Liver (tissue), 9 donors: ENCODE results near the gene ARVCF. TPM values are rescaled to one million over a fixed set of nuclear protein-coding genes. Genes with fewer than 3 reads are reported as not detected.

Source experiments
- DNase-seq: peaks from one replicate; pipeline ENCODE4 v3.0.0-alpha.2; 2017; ENCODE audit warnings: low spot score
- H3K27ac ChIP-seq, 2 donors: one replicate each; pipeline ENCODE4 v1.7.0; 2013; ENCODE audit warnings: inconsistent platforms in 2 of 2, low read length in 2 of 2, control low read depth in 1 of 2, low read depth in 1 of 2, mild to moderate bottlenecking in 1 of 2
- H3K27me3 ChIP-seq, 4 donors: one replicate each; pipeline versions ENCODE4 v1.6.1 to v1.7.0; 2013; ENCODE audit warnings: low read length in 3 of 4, inconsistent platforms in 1 of 4, mild to moderate bottlenecking in 1 of 4, moderate library complexity in 1 of 4; ENCODE audit not compliant: control insufficient read depth in 4 of 4, insufficient read depth in 4 of 4
- H3K36me3 ChIP-seq, 4 donors: one replicate each; pipeline versions ENCODE4 v1.6.1 to v1.7.0; 2013; ENCODE audit warnings: low read length in 3 of 4, mild to moderate bottlenecking in 3 of 4, low read depth in 1 of 4, moderate library complexity in 1 of 4; ENCODE audit not compliant: control insufficient read depth in 4 of 4, insufficient read depth in 3 of 4
- H3K4me1 ChIP-seq, 4 donors: one replicate each; pipeline versions ENCODE4 v1.6.1 to v1.7.0; 2013; ENCODE audit warnings: low read length in 3 of 4, mild to moderate bottlenecking in 3 of 4, moderate library complexity in 1 of 4; ENCODE audit not compliant: control insufficient read depth in 4 of 4, insufficient read depth in 4 of 4
- H3K4me3 ChIP-seq, 3 donors: one replicate each; pipeline versions ENCODE4 v1.6.1 to v1.7.0; 2013; ENCODE audit warnings: low read length in 3 of 3, control low read depth in 1 of 3, low read depth in 1 of 3, mild to moderate bottlenecking in 1 of 3
- H3K9ac ChIP-seq, 2 donors: one replicate each; pipeline ENCODE4 v1.7.0; 2013; ENCODE audit warnings: low read length in 2 of 2, mild to moderate bottlenecking in 2 of 2, moderate library complexity in 2 of 2, control low read depth in 1 of 2, low read depth in 1 of 2
- H3K9me3 ChIP-seq, 4 donors: one replicate each; pipeline versions ENCODE4 v1.6.1 to v1.7.0; 2013; ENCODE audit warnings: low read length in 3 of 4; ENCODE audit not compliant: control insufficient read depth in 4 of 4
- EGR1 ChIP-seq, 2 donors: IDR thresholded peaks; 2 replicates each; pipeline ENCODE4 v1.6.1; 2016 to 2018; ENCODE audit warnings: antibody characterized with exemption in 2 of 2, low read depth in 2 of 2
- FOXA1 ChIP-seq: IDR thresholded peaks from 2 replicates; pipeline ENCODE4 v1.6.1; 2016; ENCODE audit warnings: antibody characterized with exemption
- HNF4A ChIP-seq, 2 donors: conservative IDR thresholded peaks; 2 replicates each; pipeline ENCODE4 v1.6.1; 2016; ENCODE audit warnings: antibody characterized with exemption in 2 of 2, mild to moderate bottlenecking in 2 of 2
- HNF4G ChIP-seq: IDR thresholded peaks from 2 replicates; pipeline ENCODE4 v1.6.1; 2016; ENCODE audit warnings: antibody characterized with exemption
- MAX ChIP-seq: IDR thresholded peaks from 2 replicates; pipeline ENCODE4 v1.6.1; 2016; ENCODE audit warnings: antibody characterized with exemption
- RAD21 ChIP-seq, 2 donors: IDR thresholded peaks; 2 replicates each; pipeline ENCODE4 v1.6.1; 2016; ENCODE audit warnings: antibody characterized with exemption in 2 of 2, mild to moderate bottlenecking in 2 of 2
- REST ChIP-seq: IDR thresholded peaks from 2 replicates; pipeline ENCODE4 v1.6.1; 2016; ENCODE audit warnings: antibody characterized with exemption, mild to moderate bottlenecking
- RXRA ChIP-seq, 2 donors: IDR thresholded peaks; 2 replicates each; pipeline ENCODE4 v1.6.1; 2017 to 2018; ENCODE audit warnings: antibody characterized with exemption in 2 of 2, mild to moderate bottlenecking in 1 of 2
- SP1 ChIP-seq: IDR thresholded peaks from 2 replicates; pipeline ENCODE4 v1.6.1; 2018; ENCODE audit warnings: antibody characterized with exemption, mild to moderate bottlenecking
- TAF1 ChIP-seq: conservative IDR thresholded peaks from 2 replicates; pipeline ENCODE4 v1.6.1; 2016; ENCODE audit warnings: antibody characterized with exemption, mild to moderate bottlenecking
- YY1 ChIP-seq: IDR thresholded peaks from 2 replicates; pipeline ENCODE4 v1.6.1; 2016; ENCODE audit warnings: antibody characterized with exemption, mild to moderate bottlenecking
- ZBTB33 ChIP-seq: IDR thresholded peaks from 2 replicates; pipeline ENCODE4 v1.6.1; 2016; ENCODE audit warnings: antibody characterized with exemption
- WGBS: extraction: QIAGEN DNeasy Blood & Tissue Kit; methylation state at CpG from one replicate; pipeline ENCODE4 v1.1.7; 2013; 5-methylcytosine and 5-hydroxymethylcytosine counted together
- polyA plus RNA-seq, 2 donors: library from polyadenylated mRNA; stranded (reverse) in 1 of 2; unstranded in 1 of 2; fragments of 200-250 nt in 1 of 2; fragments of >200 nt in 1 of 2; fragmentation: Nextera tagmentation in 1 of 2; extraction: Ambion mirVana in 1 of 2; gene quantifications; one replicate each; pipeline versions ENCODE4 v1.2.1 to v1.2.3, GENCODE V29; 2013 to 2015
- total RNA-seq, 2 donors: library from RNA; depleted of rRNA; stranded (reverse); fragments of >200 nt; gene quantifications; one replicate each; pipeline ENCODE4 v1.2.3, GENCODE V29; 2014
- donor health status: healthy.
- donor health status: healthy.
- donor health status: healthy.
- donor health status: healthy.
- donor health status: healthy.

Gene ARVCF
- total and polyA plus RNA-seq, 4 donors: 3.8 to 48.8 (median 26.1) TPM

DNA sequence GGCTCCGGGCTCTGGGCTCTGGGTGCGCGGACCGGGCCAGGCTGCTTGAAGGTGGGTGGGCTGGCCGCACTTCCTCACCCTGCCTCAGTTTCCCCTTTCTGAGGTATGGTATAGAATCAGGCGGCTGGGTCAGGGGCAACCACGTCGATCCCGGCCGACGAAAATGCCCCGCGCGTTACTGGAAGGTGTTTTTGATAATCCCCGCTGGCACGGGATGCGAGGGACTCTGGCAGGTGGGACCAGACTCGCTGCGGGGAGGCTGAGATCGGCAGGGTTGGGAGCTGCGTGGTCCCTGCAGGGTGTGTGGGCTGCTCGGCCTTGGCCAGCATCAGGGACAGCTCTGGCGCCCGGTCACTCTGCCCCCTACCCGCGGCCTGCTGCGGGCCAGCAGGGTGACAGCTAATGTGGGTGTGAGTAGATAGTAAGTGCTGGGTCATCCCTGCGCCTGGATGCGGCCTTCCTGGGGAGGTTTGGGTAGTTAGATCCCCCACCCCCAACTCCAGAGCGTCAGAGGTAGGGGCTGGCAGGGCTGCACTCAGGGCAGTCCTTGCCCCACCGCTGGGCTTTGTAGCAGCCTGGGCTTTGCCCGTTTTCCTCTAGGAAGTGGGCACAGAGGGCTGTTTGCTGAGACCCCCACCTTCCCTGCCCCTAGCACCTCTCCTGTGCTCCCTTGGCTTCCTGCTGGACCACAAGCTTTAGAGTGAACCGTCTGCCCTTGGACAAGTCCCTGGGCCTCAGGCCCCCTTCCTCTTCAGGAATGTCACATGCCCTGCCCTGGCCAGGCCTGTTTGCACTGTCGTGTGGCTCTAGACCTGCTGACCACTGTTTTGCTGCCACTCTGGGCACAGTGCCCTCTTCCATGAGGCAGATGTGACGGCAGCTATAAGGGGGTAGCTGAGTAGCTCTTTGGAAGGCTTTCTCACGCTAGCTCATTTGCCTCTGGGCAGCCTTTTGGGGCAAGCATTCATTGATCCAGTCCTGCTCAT lies 4.9 kb upstream of the ARVCF start:
- Histone ChIP-seq H3K27me3 (no peaks in the 10 kb centered on the region), H3K36me3 (no peaks in the 10 kb centered on the region), H3K4me3 (peak overlapping the region; percentile 81 to 95 (median 85)), H3K4me1 (peaks cover 8 to 41% (median 32%) of the 10 kb centered on the region in 4 donors), H3K9ac (peak overlapping the region; percentile 87 to 90), H3K9me3 (no peaks in the 10 kb centered on the region), H3K27ac (peak overlapping the region; percentile 86 to 88)
- no peak for TF ChIP-seq MAX
- TF ChIP-seq TAF1: no peak
- peak in 1 of 2 donors; percentile 59 for TF ChIP-seq HNF4A (conservative IDR thresholded peaks at IDR 0.05)
- no peak for TF ChIP-seq HNF4G
- TF ChIP-seq SP1: peak; percentile 37
- TF ChIP-seq FOXA1: no peak
- peak; percentile 47 for TF ChIP-seq YY1
- no peak for TF ChIP-seq ZBTB33
- TF ChIP-seq RXRA (IDR thresholded peaks at IDR 0.05): peak in 1 of 2 donors; percentile 62
- peak; percentile 77 for TF ChIP-seq REST
- TF ChIP-seq RAD21 (IDR thresholded peaks at IDR 0.05): peak in 1 of 2 donors; percentile 39
- WGBS: 2% methylated on average over 36 of the region's 36 CpGs
- DNase-seq: peak; percentile 64

DNA sequence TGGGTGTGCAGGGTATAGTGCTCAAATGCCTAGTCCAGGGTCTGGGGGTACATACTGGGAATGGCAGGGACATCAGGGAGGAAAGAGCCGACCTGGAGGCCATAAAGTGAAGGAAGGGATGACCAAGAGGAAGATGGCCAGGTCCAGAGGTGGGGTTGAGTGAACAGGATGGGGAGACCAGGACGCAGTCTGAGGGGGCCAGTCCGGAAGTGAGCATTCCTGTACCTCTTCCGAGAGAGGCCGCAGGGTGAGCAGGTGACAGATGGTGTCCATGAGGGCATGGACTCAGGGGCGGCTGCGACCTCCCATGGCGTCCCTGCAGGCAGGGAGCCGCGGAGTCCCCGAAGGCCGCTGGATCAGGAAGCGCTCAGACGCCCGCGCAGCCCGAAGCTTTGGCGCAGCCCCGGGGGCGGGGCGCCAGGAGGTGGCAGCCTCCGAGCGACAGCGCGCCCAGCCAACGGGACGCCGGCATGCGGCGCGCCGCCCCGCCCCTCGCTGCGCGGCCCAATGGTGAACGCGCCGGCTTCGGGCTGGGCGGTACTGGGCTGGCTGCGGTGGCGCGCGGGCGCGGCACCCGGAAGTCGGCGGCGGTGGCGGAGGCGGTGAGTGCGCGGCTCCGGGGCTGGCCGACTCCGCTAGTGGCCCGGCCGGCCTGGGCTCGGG lies 4.0 kb upstream of the ARVCF start, which contains the start of gene TANGO2:
TSS of gene TANGO2 (plus strand) at position 578 of the 663 bp plus-strand sequence. CDS start 15,689 bp downstream, outside the sequence.
- H3K9me3 ChIP-seq: no peaks in the 10 kb centered on the region
- TF ChIP-seq EGR1 (IDR thresholded peaks at IDR 0.05; ENCODE audit: low read depth in 2 of 2) (no peak), REST (peak; percentile 21), FOXA1 (no peak)
- H3K27me3 ChIP-seq: no peaks in the 10 kb centered on the region
- H3K4me1 ChIP-seq: peaks cover 11 to 43% (median 30%) of the 10 kb centered on the region in 4 donors
- under 1% methylated on average over 61 of the region's 61 CpGs for WGBS
- peak within 1 kb of the TSS; percentile 87 to 90 for H3K9ac ChIP-seq
- H3K4me3 ChIP-seq: peak within 1 kb of the TSS; percentile 81 to 95 (median 85)
- DNase-seq: peak; percentile 97
- H3K27ac ChIP-seq: peak within 1 kb of the TSS; percentile 86 to 88
- H3K36me3 ChIP-seq: no peaks in the 10 kb centered on the region
